Endothelial cell of umbilical vein (primary cell): ENCODE results near the gene APBB2. TPM values are rescaled to one million over a fixed set of nuclear protein-coding genes. Genes with fewer than 3 reads are reported as not detected.

Experiments
- BruUV-seq: library from RNA; stranded (reverse); fragments of 400-500 nt; replicated peaks from 2 replicates; lab custom pipeline; 2021; lab: Mats Ljungman, UMichigan
- CTCF ChIA-PET: fragments of 300-600, 350-600 bp; sonication (Branson Sonifier 250); formaldehyde crosslinking; loops from one replicate; lab custom pipeline; 2021; ENCODE audit warnings: antibody characterized with exemption, inconsistent platforms; lab: Charles Lee
- POLR2A ChIA-PET: fragments of 300-600, 350-600 bp; sonication (Branson Sonifier 250); formaldehyde crosslinking; loops from one replicate; lab custom pipeline; 2021; ENCODE audit warnings: antibody characterized with exemption, inconsistent platforms; lab: Charles Lee
- DNase-seq: peaks from one replicate; pipeline ENCODE4 v3.0.0-alpha.2; 2011; ENCODE audit warnings: low read depth, low spot score
- FAIRE-seq: peaks from 2 replicates; lab custom pipeline; 2011; peaks lifted over from hg19 to GRCh38; lab: Jason Lieb, UNC
- H2AFZ ChIP-seq: 2 replicates; pipeline ENCODE4 v1.6.0; 2012; ENCODE audit warnings: low read depth, low read length, control low read depth, inconsistent platforms
- H3K27ac ChIP-seq: 2 replicates; pipeline ENCODE4 v1.5.1; 2011; ENCODE audit warnings: low read depth, mild to moderate bottlenecking, control low read depth, low read length, moderate library complexity; ENCODE audit not compliant: insufficient read depth
- H3K27me3 ChIP-seq, 2 experiments: 2 replicates each; pipeline versions ENCODE4 v1.6.0 to v1.6.1; 2011; ENCODE audit warnings: low read length in 2 of 2, mixed read lengths in 1 of 2; ENCODE audit not compliant: control insufficient read depth in 2 of 2, insufficient read depth in 2 of 2
- H3K36me3 ChIP-seq, 2 experiments: 2 replicates in 1 of 2; 3 replicates in 1 of 2; pipeline ENCODE4 v1.5.1; 2011; ENCODE audit warnings: low read length in 2 of 2, mild to moderate bottlenecking in 1 of 2, moderate library complexity in 1 of 2; ENCODE audit not compliant: control insufficient read depth in 2 of 2, insufficient read depth in 2 of 2; ENCODE audit errors: extremely low read depth in 1 of 2
- H3K4me1 ChIP-seq: 3 replicates; pipeline ENCODE4 v1.5.1; 2011; ENCODE audit warnings: mild to moderate bottlenecking, low read length; ENCODE audit not compliant: control insufficient read depth, insufficient read depth; ENCODE audit errors: extremely low read depth
- H3K4me2 ChIP-seq: 2 replicates; pipeline ENCODE4 v1.6.1; 2011; ENCODE audit warnings: low read length, control low read depth, mixed read lengths; ENCODE audit not compliant: insufficient read depth
- H3K4me3 ChIP-seq, 3 experiments: fragments of 200-600 bp in 1 of 3; sonication (generic), shearing (Covaris generic) in 1 of 3; replicated peaks in 1 of 3; 2 replicates each; pipeline ENCODE4 v1.5.1; 2011 to 2016; ENCODE audit warnings: control low read depth in 3 of 3, low read length in 3 of 3, mild to moderate bottlenecking in 2 of 3, inconsistent platforms in 1 of 3, low read depth in 1 of 3, moderate library complexity in 1 of 3; ENCODE audit not compliant: insufficient read depth in 1 of 3
- H3K79me2 ChIP-seq: 2 replicates; pipeline ENCODE4 v1.6.0; 2012; ENCODE audit warnings: low read length, inconsistent platforms; ENCODE audit not compliant: control insufficient read depth, insufficient read depth
- H3K9ac ChIP-seq: replicated peaks from 2 replicates; pipeline ENCODE3; 2011; ENCODE audit warnings: low read length, control low read depth; ENCODE audit not compliant: insufficient read depth; ENCODE audit errors: extremely low read depth
- H3K9me1 ChIP-seq: replicated peaks from 3 replicates; pipeline ENCODE4 v1.6.0; 2011; ENCODE audit warnings: mild to moderate bottlenecking, low read length; ENCODE audit not compliant: control insufficient read depth, insufficient read depth; ENCODE audit errors: extremely low read depth
- H3K9me3 ChIP-seq: replicated peaks from 2 replicates; pipeline ENCODE4 v1.5.1; 2012; ENCODE audit warnings: low read length, inconsistent platforms; ENCODE audit not compliant: control insufficient read depth, insufficient read depth
- H4K20me1 ChIP-seq: replicated peaks from 2 replicates; pipeline ENCODE3; 2011; ENCODE audit warnings: mild to moderate bottlenecking, low read length; ENCODE audit not compliant: control insufficient read depth, insufficient read depth; ENCODE audit errors: extremely low read depth
- EZH2 ChIP-seq: IDR thresholded peaks from 2 replicates; pipeline ENCODE4 v1.6.1; 2012; ENCODE audit warnings: borderline replicate concordance, low read depth, mild to moderate bottlenecking, moderate library complexity, low read length, inconsistent platforms; ENCODE audit not compliant: severe bottlenecking
- FOS ChIP-seq: IDR thresholded peaks from 2 replicates; pipeline ENCODE4 v1.6.1; 2011; ENCODE audit warnings: mild to moderate bottlenecking, low read length, moderate library complexity, borderline replicate concordance; ENCODE audit not compliant: insufficient read depth
- GATA2 ChIP-seq: IDR thresholded peaks from 2 replicates; pipeline ENCODE4 v1.7.0; 2011; ENCODE audit warnings: low read depth, mild to moderate bottlenecking, moderate library complexity, mixed read lengths, low read length; ENCODE audit not compliant: insufficient read length, insufficient read depth
- JUN ChIP-seq: IDR thresholded peaks from 2 replicates; pipeline ENCODE4 v1.6.1; 2011; ENCODE audit warnings: borderline replicate concordance, low read depth; ENCODE audit not compliant: insufficient read length, insufficient read depth
- MAX ChIP-seq: IDR thresholded peaks from 2 replicates; pipeline ENCODE4 v1.6.1; 2011; ENCODE audit not compliant: insufficient read depth, insufficient read length
- MYC ChIP-seq: IDR thresholded peaks from one replicate; pipeline ENCODE4 v1.6.1; 2011; ENCODE audit warnings: mild to moderate bottlenecking, low read depth, low read length
- POLR2A ChIP-seq: IDR thresholded peaks from 2 replicates; pipeline ENCODE4 v1.6.1; 2012; ENCODE audit warnings: low read depth, mild to moderate bottlenecking, control low read depth, low read length
- POLR2AphosphoS5 ChIP-seq: IDR thresholded peaks from 2 replicates; pipeline ENCODE4 v1.6.1; 2012; ENCODE audit warnings: low read depth, mild to moderate bottlenecking, control low read depth, low read length, moderate library complexity; ENCODE audit not compliant: insufficient read depth
- dilution Hi-C: fragments of 300-500 bp; cut with MboI; formaldehyde crosslinking; loops from one replicate; pipeline ENCODE4 v1.15.0; 2019; ENCODE audit warnings: low sequenced_read_pairs; ENCODE audit not compliant: extremely low pct_ligation_motif_present
- intact Hi-C: fragments of 100-400 bp; cut with micrococcal nuclease; formaldehyde crosslinking; loops from one replicate; pipeline ENCODE4 v1.10.0; 2022
- polyA plus RNA-seq, 4 experiments: library from polyadenylated mRNA; depleted of rRNA in 3 of 4; stranded (reverse) in 3 of 4; unstranded in 1 of 4; fragments of >200 nt; gene quantifications; 2 replicates each; pipeline versions ENCODE4 v1.2.1 to v1.2.3, GENCODE V29; 2011 to 2012; ENCODE audit warnings: missing spikeins in 1 of 4
- total RNA-seq: library from RNA; stranded (reverse); gene quantifications from 2 replicates; pipeline ENCODE4 v1.2.3, GENCODE V29; 2021
- TF ChIP-seq, protein P1 (sequence below), 2 donors: IDR thresholded peaks; 1 replicate in 1 of 2; 2 replicates in 1 of 2; pipeline ENCODE4 v1.5.1; 2011; ENCODE audit warnings: low read length in 2 of 2, mild to moderate bottlenecking in 2 of 2, moderate library complexity in 2 of 2, control low read depth in 1 of 2, inconsistent platforms in 1 of 2, low read depth in 1 of 2; ENCODE audit not compliant: insufficient read depth in 1 of 2; ENCODE audit errors: extremely low read depth in 1 of 2

APBB2 gene
- total and polyA plus RNA-seq, 2 donors (not counting 3 experiments of a cell fraction or from before 2014, with no cell fraction given): 79.8 to 124 TPM

DNA sequence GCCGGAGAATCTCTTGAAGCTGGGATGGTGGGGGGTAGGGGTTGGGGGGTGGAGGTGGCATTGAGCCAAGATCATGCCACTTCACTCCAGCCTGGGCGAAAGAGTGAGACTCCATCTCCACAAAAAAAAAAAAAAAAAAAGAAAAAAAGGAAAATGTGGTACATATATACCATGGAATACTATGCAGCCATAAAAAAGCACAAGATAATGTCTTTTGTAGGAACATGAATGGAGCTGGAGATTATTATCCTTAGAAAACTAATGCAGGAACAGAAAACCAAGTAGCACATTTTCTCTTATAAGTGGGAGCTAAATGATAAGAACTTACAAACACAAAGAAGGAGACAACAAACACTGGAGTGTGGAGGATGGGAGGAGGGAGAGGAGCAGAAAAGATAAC, 188.5 kb downstream of the APBB2 start:
- Histone ChIP-seq H3K4me1 (peaks cover 15% of the 10 kb centered on the region), H3K27ac (no peak overlapping the region), H3K4me2 (no peak overlapping the region), H3K9me1 (no peaks in the 10 kb centered on the region), H3K79me2 (peaks cover 47% of the 10 kb centered on the region), H3K27me3 (no peaks in the 10 kb centered on the region), H3K9me3 (peaks cover 13% of the 10 kb centered on the region), H3K4me3 (no peak overlapping the region), H4K20me1 (no peaks in the 10 kb centered on the region), H3K36me3 (peaks cover 0 to 6% of the 10 kb centered on the region in 2 experiments), H3K9ac (no peak overlapping the region), H2AFZ (no peak overlapping the region)
- no TSS peak for BruUV-seq
- TF ChIP-seq POLR2AphosphoS5 (no peak), EZH2 (no peak), GATA2 (no peak), MYC (no peak), POLR2A (no peak), JUN (no peak), MAX (no peak), FOS (no peak)
- TF ChIP-seq, protein P1, sequence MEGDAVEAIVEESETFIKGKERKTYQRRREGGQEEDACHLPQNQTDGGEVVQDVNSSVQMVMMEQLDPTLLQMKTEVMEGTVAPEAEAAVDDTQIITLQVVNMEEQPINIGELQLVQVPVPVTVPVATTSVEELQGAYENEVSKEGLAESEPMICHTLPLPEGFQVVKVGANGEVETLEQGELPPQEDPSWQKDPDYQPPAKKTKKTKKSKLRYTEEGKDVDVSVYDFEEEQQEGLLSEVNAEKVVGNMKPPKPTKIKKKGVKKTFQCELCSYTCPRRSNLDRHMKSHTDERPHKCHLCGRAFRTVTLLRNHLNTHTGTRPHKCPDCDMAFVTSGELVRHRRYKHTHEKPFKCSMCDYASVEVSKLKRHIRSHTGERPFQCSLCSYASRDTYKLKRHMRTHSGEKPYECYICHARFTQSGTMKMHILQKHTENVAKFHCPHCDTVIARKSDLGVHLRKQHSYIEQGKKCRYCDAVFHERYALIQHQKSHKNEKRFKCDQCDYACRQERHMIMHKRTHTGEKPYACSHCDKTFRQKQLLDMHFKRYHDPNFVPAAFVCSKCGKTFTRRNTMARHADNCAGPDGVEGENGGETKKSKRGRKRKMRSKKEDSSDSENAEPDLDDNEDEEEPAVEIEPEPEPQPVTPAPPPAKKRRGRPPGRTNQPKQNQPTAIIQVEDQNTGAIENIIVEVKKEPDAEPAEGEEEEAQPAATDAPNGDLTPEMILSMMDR (IDR thresholded peaks at IDR 0.05; ENCODE audit: extremely low read depth in 1 of 2, insufficient read depth in 1 of 2, low read depth in 1 of 2, low read length in 2 of 2): no peak
- DNase-seq (no peak), FAIRE-seq (no peak)
- POLR2A ChIA-PET: no interaction called here
- dilution Hi-C loops (no loop called here), intact Hi-C loops (no loop called here)
- CTCF ChIA-PET: no interaction called here
